ENCODE measurements around the gene CGB1.
A peak's percentile ranks its signal among the peaks of the same experiment; 100 is the strongest.

The CGB1 gene

GRCh38 chr19:49011194-49011593 is 25.5 kb downstream of the CGB1 start:
- WGBS, 2 experiments (ENCODE audit: insufficient coverage in 2 of 2) = 87 to 89% methylated on average over 12 to 17 of the region's 17 CpGs
- H3K36me3 ChIP-seq (ENCODE audit: control insufficient read depth, insufficient read depth, low read length) = peaks cover 69% of the 10 kb centered on the region

GRCh38 chr19:49010453-49010852 is 26.2 kb downstream of the CGB1 start:
- 91 to 95% methylated on average over 17 to 18 of the region's 18 CpGs for WGBS, 2 experiments (ENCODE audit: insufficient coverage in 2 of 2)
- Histone ChIP-seq H3K36me3 (ENCODE audit: control insufficient read depth, insufficient read depth, low read length) (peaks cover 70% of the 10 kb centered on the region), H3K9me3 (ENCODE audit: control insufficient read depth, low read length) (no peaks in the 10 kb centered on the region), H3K4me1 (ENCODE audit: control insufficient read depth, insufficient read depth, low read length, poor library complexity, severe bottlenecking) (no peaks in the 10 kb centered on the region), H3K4me3 (ENCODE audit: extremely low read depth, insufficient read depth, low read length, poor library complexity, severe bottlenecking) (no peak overlapping the region), H3K27ac (ENCODE audit: low read depth, low read length, severe bottlenecking) (no peak overlapping the region)

More at GRCh38 chr19:49011194-49011593, 25.5 kb downstream of the CGB1 start:
- Histone ChIP-seq H3K27ac (ENCODE audit: low read depth, low read length, severe bottlenecking) (no peak overlapping the region), H3K9me3 (ENCODE audit: control insufficient read depth, low read length) (no peaks in the 10 kb centered on the region), H3K4me3 (ENCODE audit: extremely low read depth, insufficient read depth, low read length, poor library complexity, severe bottlenecking) (no peak overlapping the region), H3K4me1 (ENCODE audit: control insufficient read depth, insufficient read depth, low read length, poor library complexity, severe bottlenecking) (no peaks in the 10 kb centered on the region)

DNA sequence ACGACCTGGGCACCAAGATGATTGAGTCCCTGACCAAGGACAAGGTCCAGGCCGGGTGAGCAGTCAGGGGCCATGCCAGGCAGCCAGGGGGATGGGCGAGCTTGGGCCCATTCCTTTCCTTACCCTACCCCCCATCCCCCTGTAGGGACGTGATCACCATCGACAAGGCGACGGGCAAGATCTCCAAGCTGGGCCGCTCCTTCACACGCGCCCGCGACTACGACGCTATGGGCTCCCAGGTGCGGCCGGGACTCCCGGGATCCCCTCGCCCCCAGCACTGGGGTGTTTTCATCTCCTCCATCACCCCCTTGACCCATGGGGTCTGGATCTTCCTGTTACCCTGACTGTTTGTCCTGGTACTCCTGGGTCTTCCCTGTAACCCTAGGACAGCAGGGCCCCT is 26.9 kb downstream of the CGB1 start:
- no peak overlapping the region for H3K4me3 ChIP-seq (ENCODE audit: extremely low read depth, insufficient read depth, low read length, poor library complexity, severe bottlenecking)
- H3K36me3 ChIP-seq (ENCODE audit: control insufficient read depth, insufficient read depth, low read length) = peaks cover 70% of the 10 kb centered on the region
- WGBS, 2 experiments (ENCODE audit: insufficient coverage in 2 of 2) = 97 to 100% methylated on average over 15 to 18 of the region's 18 CpGs
- H3K4me1 ChIP-seq (ENCODE audit: control insufficient read depth, insufficient read depth, low read length, poor library complexity, severe bottlenecking) = no peaks in the 10 kb centered on the region
- H3K27ac ChIP-seq (ENCODE audit: low read depth, low read length, severe bottlenecking) = no peak overlapping the region
- no peaks in the 10 kb centered on the region for H3K9me3 ChIP-seq (ENCODE audit: control insufficient read depth, low read length)

- Histone ChIP-seq H3K36me3 (ENCODE audit: control insufficient read depth, insufficient read depth, low read length) (peaks cover 76% of the 10 kb centered on the region), H3K27ac (ENCODE audit: low read depth, low read length, severe bottlenecking) (no peak overlapping the region), H3K4me3 (ENCODE audit: extremely low read depth, insufficient read depth, low read length, poor library complexity, severe bottlenecking) (no peak overlapping the region), H3K9me3 (ENCODE audit: control insufficient read depth, low read length) (no peaks in the 10 kb centered on the region), H3K4me1 (ENCODE audit: control insufficient read depth, insufficient read depth, low read length, poor library complexity, severe bottlenecking) (no peaks in the 10 kb centered on the region)
- 96 to 98% methylated on average over 18 to 22 of the region's 22 CpGs for WGBS, 2 experiments (ENCODE audit: insufficient coverage in 2 of 2)
Measured at GRCh38 chr19:49006905-49007304, 29.8 kb downstream of the CGB1 start.

DNA sequence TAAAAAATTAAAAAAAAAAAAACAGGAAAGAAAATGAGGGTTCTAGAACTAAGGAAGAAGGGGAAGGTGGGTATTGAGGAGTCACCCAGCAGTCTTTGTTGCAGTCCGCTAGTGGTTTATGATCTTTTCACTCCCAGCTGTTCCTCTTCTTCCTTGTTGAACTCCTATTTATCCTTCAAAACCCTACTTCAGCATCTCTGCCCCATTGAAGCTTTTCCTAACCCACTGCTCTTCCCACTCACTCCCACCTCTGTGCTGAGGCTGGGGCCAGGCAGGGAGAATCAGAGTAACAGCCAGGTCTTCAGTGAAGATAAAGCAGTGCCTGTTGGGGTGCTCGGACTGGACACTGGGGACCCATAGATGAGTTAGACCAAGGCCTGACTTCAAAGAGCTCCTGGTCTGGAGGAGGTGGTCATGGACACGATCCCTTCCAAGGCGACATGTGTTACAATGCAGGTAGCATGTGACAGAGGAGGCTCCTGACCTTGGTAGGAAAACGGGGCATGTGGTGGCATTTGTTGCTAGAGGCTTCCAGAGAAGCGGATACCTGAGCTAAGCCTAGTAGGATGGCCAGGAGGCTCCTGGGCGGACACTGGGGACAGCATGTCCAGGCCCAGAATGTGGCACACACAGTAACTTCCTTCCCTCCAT is 31.6 kb downstream of the CGB1 start:
- H3K9me3 ChIP-seq (ENCODE audit: control insufficient read depth, low read length) = no peaks in the 10 kb centered on the region
- H3K4me1 ChIP-seq (ENCODE audit: control insufficient read depth, insufficient read depth, low read length, poor library complexity, severe bottlenecking) = no peaks in the 10 kb centered on the region
- peaks cover 72% of the 10 kb centered on the region for H3K36me3 ChIP-seq (ENCODE audit: control insufficient read depth, insufficient read depth, low read length)
- 96 to 100% methylated on average over 5 to 7 of the region's 7 CpGs for WGBS, 2 experiments (ENCODE audit: insufficient coverage in 2 of 2)
- no peak overlapping the region for H3K27ac ChIP-seq (ENCODE audit: low read depth, low read length, severe bottlenecking)
- no peak overlapping the region for H3K4me3 ChIP-seq (ENCODE audit: extremely low read depth, insufficient read depth, low read length, poor library complexity, severe bottlenecking)

GRCh38 chr19:49004133-49004532 is 32.6 kb downstream of the CGB1 start:
- H3K27ac ChIP-seq (ENCODE audit: low read depth, low read length, severe bottlenecking) = no peak overlapping the region
- 96 to 98% methylated on average over 14 of the region's 15 CpGs for WGBS, 2 experiments (ENCODE audit: insufficient coverage in 2 of 2)
- peaks cover 74% of the 10 kb centered on the region for H3K36me3 ChIP-seq (ENCODE audit: control insufficient read depth, insufficient read depth, low read length)
- H3K4me3 ChIP-seq (ENCODE audit: extremely low read depth, insufficient read depth, low read length, poor library complexity, severe bottlenecking) = no peak overlapping the region
- no peaks in the 10 kb centered on the region for H3K9me3 ChIP-seq (ENCODE audit: control insufficient read depth, low read length)
- H3K4me1 ChIP-seq (ENCODE audit: control insufficient read depth, insufficient read depth, low read length, poor library complexity, severe bottlenecking) = no peaks in the 10 kb centered on the region

GRCh38 chr19:48999481-49000325 is 37.0 kb downstream of the CGB1 start:
- 45 to 49% methylated on average over 13 of the region's 16 CpGs for WGBS, 2 experiments (ENCODE audit: insufficient coverage in 2 of 2)
- Histone ChIP-seq H3K9me3 (ENCODE audit: control insufficient read depth, low read length) (no peaks in the 10 kb centered on the region), H3K27ac (ENCODE audit: low read depth, low read length, severe bottlenecking) (no peak overlapping the region), H3K4me1 (ENCODE audit: control insufficient read depth, insufficient read depth, low read length, poor library complexity, severe bottlenecking) (peaks cover 3% of the 10 kb centered on the region), H3K36me3 (ENCODE audit: control insufficient read depth, insufficient read depth, low read length) (peaks cover 48% of the 10 kb centered on the region), H3K4me3 (ENCODE audit: extremely low read depth, insufficient read depth, low read length, poor library complexity, severe bottlenecking) (no peak overlapping the region)

DNA sequence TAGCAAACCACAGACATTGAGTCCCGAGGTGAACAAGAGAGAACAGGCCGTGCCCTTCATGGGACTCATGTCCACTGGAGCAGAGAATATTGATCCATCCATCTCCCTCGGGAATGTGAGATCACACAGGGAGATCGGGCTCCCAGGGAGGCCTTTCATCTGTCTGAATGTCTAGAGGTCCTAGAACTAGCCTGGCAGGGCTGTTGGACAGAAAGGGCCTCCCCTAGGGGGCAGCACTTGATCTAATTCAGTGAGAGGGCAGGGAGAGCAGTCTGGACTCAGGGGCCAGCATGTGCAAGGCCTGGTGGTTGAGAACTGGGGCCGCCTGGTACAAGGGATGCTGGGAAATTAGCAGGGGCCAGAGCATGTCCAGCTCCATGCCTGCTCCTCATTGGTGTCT is 38.7 kb downstream of the CGB1 start:
- Histone ChIP-seq H3K4me3 (ENCODE audit: extremely low read depth, insufficient read depth, low read length, poor library complexity, severe bottlenecking) (no peak overlapping the region), H3K36me3 (ENCODE audit: control insufficient read depth, insufficient read depth, low read length) (peaks cover 31% of the 10 kb centered on the region), H3K9me3 (ENCODE audit: control insufficient read depth, low read length) (no peaks in the 10 kb centered on the region), H3K27ac (ENCODE audit: low read depth, low read length, severe bottlenecking) (no peak overlapping the region), H3K4me1 (ENCODE audit: control insufficient read depth, insufficient read depth, low read length, poor library complexity, severe bottlenecking) (peaks cover 7% of the 10 kb centered on the region)
- WGBS, 2 experiments (ENCODE audit: insufficient coverage in 2 of 2) = 80 to 88% methylated on average over 4 to 5 of the region's 5 CpGs

DNA sequence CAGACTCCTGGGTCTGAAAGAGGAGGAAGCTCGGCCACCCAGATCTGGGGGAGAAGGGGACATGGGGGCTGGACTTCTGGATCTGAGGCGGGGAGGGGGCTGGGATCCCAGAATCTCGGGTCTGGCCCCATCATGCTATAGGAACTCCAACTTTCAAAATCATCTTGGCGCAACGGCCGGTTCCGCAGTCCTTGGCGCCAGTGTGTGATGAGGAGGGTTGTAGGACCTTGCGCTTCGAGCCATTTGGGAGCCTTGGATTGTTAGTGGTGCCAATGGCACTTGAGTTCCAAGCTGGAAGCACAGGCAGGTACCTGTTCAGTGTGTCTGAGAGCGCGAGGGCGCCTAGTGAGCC is 42.7 kb downstream of the CGB1 start:
- H3K9me3 ChIP-seq (ENCODE audit: control insufficient read depth, low read length) = no peaks in the 10 kb centered on the region
- H3K36me3 ChIP-seq (ENCODE audit: control insufficient read depth, insufficient read depth, low read length) = peaks cover 20% of the 10 kb centered on the region
- H3K4me1 ChIP-seq (ENCODE audit: control insufficient read depth, insufficient read depth, low read length, poor library complexity, severe bottlenecking) = peaks cover 16% of the 10 kb centered on the region
- H3K4me3 ChIP-seq (ENCODE audit: extremely low read depth, insufficient read depth, low read length, poor library complexity, severe bottlenecking) = peak overlapping the region; percentile 98
- peak overlapping the region; percentile 80 for H3K27ac ChIP-seq (ENCODE audit: low read depth, low read length, severe bottlenecking)
- 0 to 4% methylated on average over 6 to 7 of the region's 13 CpGs for WGBS, 2 experiments (ENCODE audit: insufficient coverage in 2 of 2)

DNA sequence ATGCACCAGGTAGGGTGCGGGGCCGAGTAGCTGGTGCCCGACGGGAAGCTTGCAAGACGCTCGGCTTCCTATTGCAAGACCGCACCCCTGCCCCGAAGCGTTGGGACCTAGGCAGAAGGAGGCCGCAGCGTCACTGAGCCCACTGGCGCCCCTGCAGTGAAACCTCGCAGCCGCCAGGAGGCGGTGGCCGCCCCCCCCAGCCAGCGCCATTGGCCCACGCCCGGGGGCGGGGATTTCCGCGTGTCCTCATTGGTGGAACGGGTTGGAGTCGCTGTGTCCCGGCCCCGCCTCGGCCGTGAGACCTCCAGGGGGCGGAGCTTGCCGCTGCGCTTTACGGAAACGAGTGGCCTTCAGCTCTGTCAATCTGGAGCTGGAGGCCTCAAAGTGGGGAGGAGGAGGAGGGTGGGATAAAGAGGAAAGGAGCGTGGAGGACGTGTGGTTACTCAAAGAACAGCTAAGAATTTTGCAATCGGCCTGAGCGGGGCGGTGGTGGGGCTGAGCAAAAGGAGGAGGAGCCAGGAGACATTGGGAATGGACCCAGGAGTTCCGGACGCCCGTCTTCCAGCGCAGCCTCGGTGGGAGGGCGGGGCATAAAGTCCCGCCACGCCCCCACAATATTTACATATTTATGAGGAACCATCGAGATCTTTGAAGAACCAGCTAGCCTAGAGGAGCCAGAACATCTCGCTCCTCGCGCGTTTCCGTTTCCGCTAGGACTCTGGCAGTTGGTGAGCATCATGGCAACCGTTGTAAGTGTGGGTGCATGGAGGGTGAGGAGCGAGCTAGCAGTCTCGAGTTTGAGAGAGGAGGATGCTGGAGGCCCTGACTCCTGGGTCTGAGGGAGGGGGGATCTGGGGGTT is 43.3 kb downstream of the CGB1 start, which contains the start of the genes GYS1 and RUVBL2:
GYS1 (minus strand) TSS at position 135 of the 860 bp plus-strand sequence. CDS start 197 bp downstream, outside the sequence.
RUVBL2 (plus strand) TSS at position 713 of the 860 bp plus-strand sequence; CDS start at position 738, 25 bp downstream.
- WGBS, 2 experiments (ENCODE audit: insufficient coverage in 2 of 2) = 0 to 1% methylated on average over 43 to 47 of the region's 56 CpGs
- Histone ChIP-seq H3K4me1 (ENCODE audit: control insufficient read depth, insufficient read depth, low read length, poor library complexity, severe bottlenecking) (peaks cover 16% of the 10 kb centered on the region), H3K27ac (ENCODE audit: low read depth, low read length, severe bottlenecking) (peak within 1 kb of the TSS; percentile 80), H3K4me3 (ENCODE audit: extremely low read depth, insufficient read depth, low read length, poor library complexity, severe bottlenecking) (peak within 1 kb of the TSS; percentile 98), H3K9me3 (ENCODE audit: control insufficient read depth, low read length) (no peaks in the 10 kb centered on the region), H3K36me3 (ENCODE audit: control insufficient read depth, insufficient read depth, low read length) (peaks cover 25% of the 10 kb centered on the region)
